ENCODE measurements around the gene OR8D2. TPM values are rescaled to one million over a fixed set of nuclear protein-coding genes. Genes with fewer than 3 reads are reported as not detected.

Gene OR8D2, protein sequence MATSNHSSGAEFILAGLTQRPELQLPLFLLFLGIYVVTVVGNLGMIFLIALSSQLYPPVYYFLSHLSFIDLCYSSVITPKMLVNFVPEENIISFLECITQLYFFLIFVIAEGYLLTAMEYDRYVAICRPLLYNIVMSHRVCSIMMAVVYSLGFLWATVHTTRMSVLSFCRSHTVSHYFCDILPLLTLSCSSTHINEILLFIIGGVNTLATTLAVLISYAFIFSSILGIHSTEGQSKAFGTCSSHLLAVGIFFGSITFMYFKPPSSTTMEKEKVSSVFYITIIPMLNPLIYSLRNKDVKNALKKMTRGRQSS
- total RNA-seq (2022; extraction: Qiagen RNA extraction): not detected in 5 replicates

DNA sequence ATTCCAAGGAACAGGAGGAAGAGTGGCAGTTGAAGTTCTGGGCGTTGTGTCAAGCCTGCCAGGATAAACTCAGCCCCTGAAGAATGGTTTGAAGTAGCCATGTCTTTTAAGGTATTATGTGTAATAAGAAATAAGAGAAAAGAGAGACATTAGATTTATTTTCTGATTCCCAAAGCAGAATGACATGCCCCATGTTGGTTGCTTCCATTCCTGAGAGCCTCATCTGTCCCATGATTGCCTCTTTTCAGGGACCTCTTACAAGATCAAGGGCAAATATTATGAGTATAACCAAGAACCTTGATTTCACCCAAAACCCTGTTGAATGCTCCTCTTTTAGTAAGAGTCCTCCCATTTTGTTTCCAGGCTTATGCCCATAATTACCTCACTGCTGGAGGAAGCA, at the start of gene OR8D2:
OR8D2 (minus strand) TSS at position 101 of the 400 bp plus-strand sequence; CDS start at position 101, 0 bp downstream.

DNA sequence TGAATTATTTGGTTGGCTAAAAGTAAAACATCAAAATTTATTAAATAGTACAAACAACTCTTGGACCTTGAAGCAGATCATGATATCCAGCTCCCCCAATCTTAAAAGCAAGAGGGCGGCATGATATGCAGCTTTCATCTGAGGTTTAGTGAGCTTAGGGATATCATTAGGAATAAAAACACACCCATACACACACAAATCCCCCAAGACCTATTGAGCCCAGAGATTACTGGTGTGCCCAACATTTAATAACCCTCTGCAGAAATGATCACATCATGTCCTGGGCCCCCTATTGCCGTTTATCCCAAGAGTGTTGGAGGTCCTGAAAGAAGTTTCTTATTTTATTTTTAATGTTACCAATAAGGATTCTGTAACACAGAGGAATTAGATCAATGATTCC, 6.1 kb downstream of the OR8D2 start, which contains the start of gene OR8D1:
OR8D1 (minus strand) TSS at position 101 of the 400 bp plus-strand sequence. CDS start 3,183 bp downstream, outside the sequence.

Other genes starting within 250 kb of the OR8D2 start
- gene VWA5A, start 204.7 kb downstream of the OR8D2 start, total RNA-seq (2022; extraction: Qiagen RNA extraction): 0.09 to 0.28 TPM (median 0.24 TPM) in 5 replicates
- not detected in 5 replicates for gene OR10D3, start 136.9 kb downstream of the OR8D2 start, total RNA-seq (2022; extraction: Qiagen RNA extraction)
- not detected in 5 replicates for gene OR8G1, start 79.1 kb downstream of the OR8D2 start, total RNA-seq (2022; extraction: Qiagen RNA extraction)
- gene OR8G5, start 63.8 kb downstream of the OR8D2 start, total RNA-seq (2022; extraction: Qiagen RNA extraction): not detected in 5 replicates
- not detected in 5 replicates for gene OR8D1, start 6.2 kb downstream of the OR8D2 start, total RNA-seq (2022; extraction: Qiagen RNA extraction)
- not detected in 5 replicates for gene OR8B2, start 64.3 kb upstream of the OR8D2 start, total RNA-seq (2022; extraction: Qiagen RNA extraction)
- gene OR8B3, start 78.8 kb upstream of the OR8D2 start, total RNA-seq (2022; extraction: Qiagen RNA extraction): not detected in 5 replicates
- not detected in 5 replicates for gene OR8B4, start 104.7 kb upstream of the OR8D2 start, total RNA-seq (2022; extraction: Qiagen RNA extraction)
- gene OR8B8, start 125.5 kb upstream of the OR8D2 start, total RNA-seq (2022; extraction: Qiagen RNA extraction): not detected in 5 replicates
- gene OR8B12, start 223.5 kb upstream of the OR8D2 start, total RNA-seq (2022; extraction: Qiagen RNA extraction): not detected in 5 replicates
- not detected in 5 replicates for gene OR8A1, start 249.8 kb upstream of the OR8D2 start, total RNA-seq (2022; extraction: Qiagen RNA extraction)